Measurements from ENCODE around the gene UBTF.

UBTF gene

DNA sequence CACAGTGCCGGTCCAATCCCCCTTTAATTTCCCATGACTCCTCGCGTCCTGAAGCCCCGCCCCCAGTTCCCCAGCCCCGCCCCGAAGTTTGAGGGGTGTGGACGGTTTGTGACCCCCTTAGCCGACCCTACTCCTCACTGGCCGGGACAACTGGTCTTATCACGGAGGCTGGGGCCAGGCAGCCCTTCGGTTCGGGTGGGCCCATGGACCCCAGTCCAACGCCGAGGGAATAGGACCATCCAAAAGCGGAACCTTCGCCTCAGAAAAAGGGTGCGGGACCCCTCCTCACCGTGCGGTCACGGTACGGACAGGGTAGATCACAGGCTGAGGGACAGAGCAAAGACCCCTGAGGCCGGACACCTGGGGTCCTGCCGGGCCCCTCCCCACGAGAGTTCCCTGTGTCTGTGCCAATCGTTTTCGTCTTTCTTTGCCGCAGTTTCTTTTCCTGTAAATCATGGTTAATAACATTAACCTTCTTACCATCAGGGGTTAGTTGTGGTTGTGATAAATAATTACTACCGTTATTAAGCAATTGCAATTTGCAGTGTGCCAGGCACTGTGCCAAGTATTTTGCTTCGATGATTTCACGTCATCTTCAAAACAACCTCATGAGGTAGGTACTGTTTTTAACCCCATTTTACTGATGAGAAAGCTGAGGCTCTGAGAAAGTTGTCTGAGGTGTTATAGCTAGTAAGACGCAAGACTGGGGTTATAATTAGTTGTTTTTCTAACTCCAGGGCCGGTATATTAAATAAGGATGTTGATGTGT lies 32.2 kb downstream of the UBTF start:
- peak overlapping the region; percentile 99 for H3K4me3 ChIP-seq (ENCODE audit: low read depth, low read length)
- peak; percentile 56 for DNase-seq (ENCODE audit: low read depth)
- TF ChIP-seq, protein P1, sequence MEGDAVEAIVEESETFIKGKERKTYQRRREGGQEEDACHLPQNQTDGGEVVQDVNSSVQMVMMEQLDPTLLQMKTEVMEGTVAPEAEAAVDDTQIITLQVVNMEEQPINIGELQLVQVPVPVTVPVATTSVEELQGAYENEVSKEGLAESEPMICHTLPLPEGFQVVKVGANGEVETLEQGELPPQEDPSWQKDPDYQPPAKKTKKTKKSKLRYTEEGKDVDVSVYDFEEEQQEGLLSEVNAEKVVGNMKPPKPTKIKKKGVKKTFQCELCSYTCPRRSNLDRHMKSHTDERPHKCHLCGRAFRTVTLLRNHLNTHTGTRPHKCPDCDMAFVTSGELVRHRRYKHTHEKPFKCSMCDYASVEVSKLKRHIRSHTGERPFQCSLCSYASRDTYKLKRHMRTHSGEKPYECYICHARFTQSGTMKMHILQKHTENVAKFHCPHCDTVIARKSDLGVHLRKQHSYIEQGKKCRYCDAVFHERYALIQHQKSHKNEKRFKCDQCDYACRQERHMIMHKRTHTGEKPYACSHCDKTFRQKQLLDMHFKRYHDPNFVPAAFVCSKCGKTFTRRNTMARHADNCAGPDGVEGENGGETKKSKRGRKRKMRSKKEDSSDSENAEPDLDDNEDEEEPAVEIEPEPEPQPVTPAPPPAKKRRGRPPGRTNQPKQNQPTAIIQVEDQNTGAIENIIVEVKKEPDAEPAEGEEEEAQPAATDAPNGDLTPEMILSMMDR (conservative IDR thresholded peaks at IDR 0.05; ENCODE audit: low read depth, low read length) = no peak

DNA sequence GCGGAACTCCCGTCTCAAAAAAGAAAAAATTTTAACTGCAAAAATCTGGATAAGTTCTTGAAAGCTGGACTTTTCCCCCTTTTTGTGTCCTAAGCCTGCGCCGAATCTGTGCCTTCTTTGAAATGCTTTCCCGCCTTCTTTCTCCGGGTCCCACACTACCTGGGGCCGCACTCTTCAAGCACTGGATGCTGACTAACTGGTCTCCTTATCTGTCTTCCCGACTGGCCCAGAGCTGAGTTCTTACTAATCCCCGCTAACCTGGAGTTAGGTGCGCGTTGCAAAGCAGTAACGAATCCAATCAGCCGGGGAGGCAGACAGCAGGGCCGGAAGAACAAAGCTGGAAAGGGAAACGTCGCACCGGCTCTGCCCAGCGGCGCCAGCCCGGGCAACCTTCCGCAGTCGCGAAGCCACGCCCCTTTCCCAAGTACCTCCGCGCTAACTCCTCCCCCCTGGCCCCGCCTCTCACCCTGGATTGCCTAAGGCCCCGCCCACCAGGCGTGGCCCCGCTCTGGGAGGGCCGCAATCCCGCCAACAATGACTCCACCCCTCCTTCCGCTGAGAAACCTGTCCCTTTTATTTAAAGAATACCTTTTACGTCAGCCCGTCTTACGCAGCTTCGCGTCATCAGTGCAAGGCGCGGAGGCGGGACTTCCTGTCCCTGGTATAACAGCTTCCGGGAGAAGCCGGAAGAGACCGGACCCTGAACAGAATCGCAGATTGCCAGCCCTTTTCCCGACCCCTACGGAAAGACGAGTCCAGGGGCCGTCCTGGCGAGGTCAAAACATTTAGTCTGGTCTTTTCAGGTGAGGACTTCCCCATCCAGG lies 33.0 kb downstream of the UBTF start, which contains the start of gene TMUB2:
TMUB2 (plus strand) TSS at position 666 of the 824 bp plus-strand sequence. CDS start 737 bp downstream, outside the sequence.
- peak; percentile 100 for DNase-seq (ENCODE audit: low read depth)
- TF ChIP-seq, protein P1 (conservative IDR thresholded peaks at IDR 0.05; ENCODE audit: low read depth, low read length) = no peak
- H3K4me3 ChIP-seq (ENCODE audit: low read depth, low read length) = peak within 1 kb of the TSS; percentile 99

DNA sequence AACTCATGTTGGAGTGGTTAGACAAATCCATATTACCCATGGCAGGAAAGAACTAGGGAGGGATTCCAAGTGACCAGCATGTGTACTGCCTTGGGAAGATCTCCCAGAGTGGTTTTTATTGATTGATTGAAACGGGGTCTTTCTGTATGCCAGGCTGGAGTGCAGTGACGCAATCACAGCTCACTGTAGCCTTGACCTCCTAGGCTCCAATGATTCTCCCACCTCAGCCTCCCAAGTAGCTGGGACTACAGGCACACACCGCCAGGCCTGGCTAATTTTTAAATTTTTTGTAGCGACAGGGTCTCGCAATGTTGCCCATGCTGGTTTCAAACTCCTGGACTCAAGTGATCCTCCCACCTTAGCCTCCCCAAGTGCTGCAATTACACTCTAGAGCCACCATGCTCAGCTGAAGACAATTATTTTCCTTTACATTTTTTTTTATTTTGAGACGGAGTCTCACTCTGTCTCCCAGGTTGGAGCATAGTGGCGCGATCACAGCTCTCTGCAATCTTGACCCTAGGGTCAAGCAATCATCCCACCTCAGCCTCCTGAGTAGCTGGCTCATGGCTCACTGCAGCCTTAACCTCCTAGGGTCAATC lies 35.2 kb downstream of the UBTF start:
- no peak for DNase-seq (ENCODE audit: low read depth)
- TF ChIP-seq, protein P1 (conservative IDR thresholded peaks at IDR 0.05; ENCODE audit: low read depth, low read length) = no peak
- no peak overlapping the region for H3K4me3 ChIP-seq (ENCODE audit: low read depth, low read length)

DNA sequence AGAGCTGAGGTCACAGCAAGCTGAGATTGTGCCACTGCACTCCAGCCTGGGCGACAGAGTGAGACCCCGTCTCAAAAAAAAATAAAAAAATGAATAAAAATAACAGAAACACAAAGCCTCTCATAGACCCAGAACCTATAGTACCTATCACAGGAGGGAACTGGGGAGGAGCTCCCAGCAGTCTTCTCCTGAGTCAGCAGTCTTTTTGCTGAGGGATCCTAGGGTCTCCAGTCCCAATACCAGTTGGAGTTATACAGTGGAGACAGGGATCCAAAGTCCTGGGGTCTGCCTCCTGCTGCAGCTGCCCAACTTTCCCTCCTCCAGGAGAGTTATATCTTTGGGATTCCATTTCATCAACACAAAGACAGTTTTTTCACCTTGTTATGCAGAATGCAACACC lies 36.5 kb downstream of the UBTF start:
- DNase-seq (ENCODE audit: low read depth) = no peak
- H3K4me3 ChIP-seq (ENCODE audit: low read depth, low read length) = no peak overlapping the region
- TF ChIP-seq, protein P1 (conservative IDR thresholded peaks at IDR 0.05; ENCODE audit: low read depth, low read length) = no peak

DNA sequence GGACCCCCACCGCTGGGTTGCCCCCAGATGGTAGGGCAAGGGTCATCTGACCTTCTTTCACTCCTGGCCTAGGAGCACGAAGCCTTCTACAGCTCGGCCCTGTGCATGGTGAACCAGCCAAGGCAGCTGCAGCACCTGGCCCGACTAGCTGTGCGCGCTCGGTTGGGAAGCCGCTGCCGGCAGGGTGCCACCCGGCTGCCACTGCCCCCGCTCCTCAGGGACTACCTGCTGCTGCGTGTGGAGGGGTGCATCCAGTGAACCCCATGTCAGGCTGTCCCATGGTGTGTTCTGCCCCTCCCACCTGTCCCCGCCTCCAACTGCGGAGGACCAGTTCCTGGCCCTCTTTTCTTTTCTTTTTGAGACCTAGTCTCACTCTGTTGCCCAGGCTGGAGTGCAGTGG lies 41.3 kb downstream of the UBTF start:
- DNase-seq (ENCODE audit: low read depth) = no peak
- no peak overlapping the region for H3K4me3 ChIP-seq (ENCODE audit: low read depth, low read length)
- TF ChIP-seq, protein P1 (conservative IDR thresholded peaks at IDR 0.05; ENCODE audit: low read depth, low read length) = no peak

DNA sequence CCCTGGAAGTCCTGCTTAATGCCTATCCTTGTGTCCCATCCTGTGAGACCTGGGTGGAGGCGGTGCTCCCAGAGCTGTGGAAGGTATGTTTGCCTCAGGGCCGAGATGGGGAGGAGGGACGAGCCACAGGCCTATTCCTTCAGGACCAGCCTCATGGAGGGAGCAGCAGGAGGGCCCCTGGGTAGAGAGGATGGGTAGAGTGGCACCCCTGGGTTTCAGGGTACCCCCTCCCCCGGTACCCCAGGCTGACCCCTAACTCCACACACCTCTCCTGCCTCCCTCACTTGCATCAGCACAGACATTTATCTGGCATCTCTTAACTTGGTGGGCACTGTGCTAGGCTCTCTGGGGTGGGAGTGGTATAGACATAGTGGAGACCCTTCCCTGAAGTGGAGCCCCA lies 41.8 kb downstream of the UBTF start:
- DNase-seq (ENCODE audit: low read depth) = no peak
- H3K4me3 ChIP-seq (ENCODE audit: low read depth, low read length) = no peak overlapping the region
- TF ChIP-seq, protein P1 (conservative IDR thresholded peaks at IDR 0.05; ENCODE audit: low read depth, low read length) = no peak

Data from choroid plexus epithelial cell (primary cell).